WTC11 (cell line): ENCODE measurements around the gene LIPI. TPM values are rescaled to one million over a fixed set of nuclear protein-coding genes. Genes with fewer than 3 reads are reported as not detected.

ENCODE experiments used
- total RNA-seq: library from RNA; stranded (reverse); gene quantifications from 3 replicates; pipeline ENCODE4 v1.2.3, GENCODE V29; 2021

LIPI gene
- total RNA-seq, 1 experiment from 2014 or later, result not detected

Other genes with a start within 250 kb of the LIPI start
- gene RBM11, start 5.2 kb upstream of the LIPI start, total RNA-seq, result 2.9 to 4.4 TPM (median 3.9 TPM) in 3 replicates
- 25.3 to 28.6 TPM (median 25.8 TPM) in 3 replicates for gene HSPA13, start 172.2 kb upstream of the LIPI start, total RNA-seq